GM06990 (cell line): ENCODE results near the gene SLC30A7.
"Not testable (repeated sequence)": the region's sequence is repeated elsewhere in the genome, so short reads cannot be mapped to it uniquely, and the experiment has no call there.

ENCODE experiments used
- DNase-seq: peaks from one replicate; pipeline ENCODE4 v3.0.0-alpha.2; 2011; ENCODE audit not compliant: insufficient read length; ENCODE audit errors: extremely low read depth
- H3K27me3 ChIP-seq: replicated peaks from 2 replicates; pipeline ENCODE4 v1.6.0; 2011; ENCODE audit warnings: low read length; ENCODE audit not compliant: control insufficient read depth, insufficient read depth
- H3K36me3 ChIP-seq: 2 replicates; pipeline ENCODE4 v1.5.1; 2011; ENCODE audit warnings: low read length; ENCODE audit not compliant: control insufficient read depth, insufficient read depth
- H3K4me3 ChIP-seq: replicated peaks from 2 replicates; pipeline ENCODE4 v1.5.1; 2011; ENCODE audit warnings: low read depth, mild to moderate bottlenecking, control low read depth, low read length
- CTCF ChIP-seq: IDR thresholded peaks from 2 replicates; pipeline ENCODE4 v1.5.1; 2011; ENCODE audit warnings: low read length, control low read depth, mild to moderate bottlenecking, inconsistent platforms; ENCODE audit not compliant: insufficient read depth, poor library complexity, severe bottlenecking

The SLC30A7 gene

GRCh38 chr1:100881687-100882086 lies 14.2 kb upstream of the SLC30A7 start:
- TF ChIP-seq CTCF = no peak
- H3K4me3 ChIP-seq = no peak overlapping the region
- DNase-seq = no peak
- no peaks in the 10 kb centered on the region for H3K27me3 ChIP-seq
- H3K36me3 ChIP-seq = no peaks in the 10 kb centered on the region; the same call in 1 of the 2 replicates

- H3K27me3 ChIP-seq = no peaks in the 10 kb centered on the region
- DNase-seq = no peak
Measured at GRCh38 chr1:100882698-100883097, 13.2 kb upstream of the SLC30A7 start.

DNA sequence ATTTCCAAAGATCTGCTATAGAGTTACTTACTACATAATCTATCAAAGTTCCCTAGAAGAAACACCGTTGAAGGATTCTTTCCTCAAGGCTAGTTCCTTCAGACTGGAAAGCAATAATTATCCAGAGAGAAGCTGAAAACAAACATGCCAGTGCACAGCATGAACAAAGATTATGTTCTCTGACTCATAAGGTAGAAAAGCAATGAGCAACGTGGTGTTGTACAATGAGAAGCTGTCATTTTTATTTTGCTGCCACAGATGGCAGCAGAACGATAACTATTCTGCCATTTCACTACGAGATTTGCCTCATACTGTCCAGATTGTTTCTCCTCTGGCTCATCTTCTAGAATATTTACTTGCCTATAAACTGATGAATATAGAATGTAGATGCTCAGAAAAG lies 11.9 kb upstream of the SLC30A7 start:
- Histone ChIP-seq H3K27me3 (no peaks in the 10 kb centered on the region), H3K36me3 (no peaks in the 10 kb centered on the region), H3K4me3 (no peak overlapping the region)
- TF ChIP-seq CTCF = no peak
- DNase-seq = no peak

More at GRCh38 chr1:100882698-100883097, 13.2 kb upstream of the SLC30A7 start:
- Histone ChIP-seq H3K36me3 (no peaks in the 10 kb centered on the region), H3K4me3 (no peak overlapping the region)
- no peak for TF ChIP-seq CTCF

GRCh38 chr1:100889007-100889406 lies 6.9 kb upstream of the SLC30A7 start:
- H3K36me3 ChIP-seq, DNase-seq, H3K27me3 ChIP-seq, H3K4me3 ChIP-seq: not testable (repeated sequence)

DNA sequence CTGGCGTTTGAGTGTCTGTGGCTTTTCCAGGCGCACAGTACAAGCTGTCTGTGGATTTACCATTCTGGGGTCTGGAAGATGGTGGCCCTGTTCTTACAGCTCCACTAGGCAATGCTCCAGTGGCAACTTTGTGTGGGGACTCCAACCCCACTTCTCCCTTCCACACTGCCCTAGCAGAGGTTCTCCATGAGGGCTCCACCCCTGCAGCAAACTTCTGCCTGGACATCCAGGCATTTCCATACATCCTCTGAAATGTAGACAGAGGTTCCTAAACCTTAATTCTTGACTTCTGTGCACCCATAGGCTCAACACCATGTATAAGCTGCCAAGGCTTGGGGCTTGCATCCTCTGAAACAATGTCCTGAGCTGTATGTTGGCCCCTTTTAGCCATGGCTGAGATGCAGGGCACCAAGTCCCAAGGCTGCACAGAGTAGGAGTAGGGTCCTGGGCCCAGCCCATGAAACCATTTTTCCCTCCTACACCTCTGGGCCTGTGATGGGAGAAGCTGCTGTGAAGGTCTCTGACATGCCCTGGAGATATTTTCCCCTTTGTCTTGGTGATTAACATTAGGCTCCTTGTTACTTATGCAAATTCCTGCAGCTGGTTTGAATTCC lies 5.9 kb upstream of the SLC30A7 start:
- H3K27me3 ChIP-seq, DNase-seq, H3K4me3 ChIP-seq, H3K36me3 ChIP-seq: not testable (repeated sequence)

GRCh38 chr1:100891380-100891779 lies 4.5 kb upstream of the SLC30A7 start:
- no peaks in the 10 kb centered on the region for H3K27me3 ChIP-seq
- TF ChIP-seq CTCF = no peak
- no peaks in the 10 kb centered on the region for H3K36me3 ChIP-seq
- H3K4me3 ChIP-seq = no peak overlapping the region
- no peak for DNase-seq

GRCh38 chr1:100892554-100892953 lies 3.3 kb upstream of the SLC30A7 start:
- TF ChIP-seq CTCF = no peak
- H3K36me3 ChIP-seq = no peaks in the 10 kb centered on the region
- DNase-seq = no peak
- no peak overlapping the region for H3K4me3 ChIP-seq
- no peaks in the 10 kb centered on the region for H3K27me3 ChIP-seq
